Naive thymus-derived CD8-positive, alpha-beta T cell (primary cell): Measurements from ENCODE around the gene RPP14. TPM values are rescaled to one million over a fixed set of nuclear protein-coding genes. Genes with fewer than 3 reads are reported as not detected.

Experiments used
- ATAC-seq, 2 donors: fragments of 150-1000 bp; cut with Tn5 transposase in 1 of 2; sonication (Bioruptor Pico), chemical (Tn5 transposase) in 1 of 2; 1 replicate in 1 of 2; 2 replicates in 1 of 2; pipeline ENCODE4 v1.10.0; 2021; ENCODE audit warnings: mild to moderate bottlenecking in 2 of 2, moderate library complexity in 2 of 2
- POLR2A ChIA-PET: fragments of 350-600 bp; sonication (Branson Sonifier 250); formaldehyde crosslinking; loops from one replicate; lab custom pipeline; 2021; ENCODE audit warnings: antibody characterized with exemption; lab: Charles Lee
- DNase-seq, 10 donors: peaks; one replicate each; pipeline versions ENCODE4 v3.0.0 to v3.0.0-alpha.2; 2020 to 2022
- H3K27ac Mint-ChIP-seq, 10 donors: one replicate each; pipeline ENCODE4 v1.8.0; 2020 to 2022; ENCODE audit warnings: mild to moderate bottlenecking in 10 of 10, mixed read lengths in 10 of 10, moderate library complexity in 4 of 10, inconsistent platforms in 1 of 10
- H3K27me3 Mint-ChIP-seq, 5 donors: one replicate each; pipeline ENCODE4 v1.8.0; 2021 to 2022; ENCODE audit warnings: mixed read lengths in 5 of 5
- H3K36me3 Mint-ChIP-seq, 3 donors: one replicate each; pipeline ENCODE4 v1.8.0; 2020 to 2022; ENCODE audit warnings: mixed read lengths in 3 of 3, mild to moderate bottlenecking in 2 of 3, inconsistent platforms in 1 of 3
- H3K4me1 Mint-ChIP-seq, 4 donors: one replicate each; pipeline ENCODE4 v1.8.0; 2021 to 2022; ENCODE audit warnings: mixed read lengths in 4 of 4
- H3K4me3 Mint-ChIP-seq, 10 donors: one replicate each; pipeline ENCODE4 v1.8.0; 2020 to 2022; ENCODE audit warnings: mild to moderate bottlenecking in 10 of 10, mixed read lengths in 10 of 10, moderate library complexity in 6 of 10, inconsistent platforms in 1 of 10
- H3K9me3 Mint-ChIP-seq, 9 donors: one replicate each; pipeline ENCODE4 v1.8.0; 2020 to 2022; ENCODE audit warnings: mixed read lengths in 9 of 9, mild to moderate bottlenecking in 3 of 9, inconsistent platforms in 1 of 9, moderate library complexity in 1 of 9
- polyA plus RNA-seq, 3 donors: library from polyadenylated mRNA; unstranded; fragments of 300-500 nt; fragmentation: Illumina TruSeq; gene quantifications; one replicate each; pipeline ENCODE4 v1.2.3, GENCODE V29; 2021
- total RNA-seq, 8 experiments: library from RNA in 2 of 8; stranded (reverse) in 2 of 8; gene quantifications; one replicate each; pipeline ENCODE4 v1.2.3 and lab custom pipeline; 2021 to 2026

Gene RPP14
- total and polyA plus RNA-seq, 5 experiments from 2014 or later, result 7.5 to 20.4 (median 8.5) TPM

DNA sequence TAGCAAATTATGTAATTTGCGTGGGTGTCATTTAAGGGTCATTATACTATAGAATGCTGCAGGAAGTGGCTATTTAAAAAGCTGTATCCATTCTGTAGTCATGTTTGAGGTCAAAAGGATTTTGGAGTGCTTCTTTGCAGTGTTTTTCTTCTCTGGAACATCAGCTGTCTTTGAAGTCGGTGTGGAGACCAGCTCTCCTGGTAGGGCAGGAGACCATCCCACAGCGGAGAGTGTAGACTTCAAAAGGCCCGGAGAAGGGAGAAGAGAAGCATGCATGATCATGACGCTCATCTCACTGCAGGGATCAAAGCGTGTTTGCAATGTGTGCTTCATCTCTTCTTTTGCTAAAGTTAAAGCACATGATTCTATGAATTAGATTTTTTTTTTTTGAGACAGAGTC, 46.6 kb downstream of the RPP14 start:
- Mint-ChIP-seq H3K4me3 (peak overlapping the region in 4 of 10 donors; percentile 4 to 63 (median 12)), H3K36me3 (peaks cover 0 to 8% (median 7%) of the 10 kb centered on the region in 3 donors), H3K27me3 (no peaks in the 10 kb centered on the region), H3K4me1 (peaks cover 21 to 93% (median 45%) of the 10 kb centered on the region in 4 donors), H3K9me3 (no peaks in the 10 kb centered on the region), H3K27ac (peak overlapping the region in 3 of 10 donors; percentile 42 to 55 (median 50))
- POLR2A ChIA-PET, result interaction anchor here (1.1 kb wide), 1 partner anchor 14 kb away, joined by 3 read pairs; no protein-coding TSS in a partner anchor
- no peak for DNase-seq
- ATAC-seq, result no peak

- Mint-ChIP-seq H3K36me3 (peaks cover 0 to 8% (median 1%) of the 10 kb centered on the region in 3 donors), H3K27me3 (no peaks in the 10 kb centered on the region), H3K27ac (peak overlapping the region in 9 of 10 donors; percentile 45 to 91 (median 63)), H3K4me1 (peaks cover 21 to 93% (median 43%) of the 10 kb centered on the region in 4 donors), H3K9me3 (no peaks in the 10 kb centered on the region), H3K4me3 (peak overlapping the region in 9 of 10 donors; percentile 9 to 89 (median 62))
- ATAC-seq, result peak; percentile 78 to 91
- POLR2A ChIA-PET, result interaction anchor here (0.5 to 1.4 kb wide), 4 partner anchors 46 to 158 kb away, joined by 3 to 4 read pairs (median 4); partner anchors contain the start of genes HTD2 and RPP14
- peak in 6 of 10 donors; percentile 5 to 61 (median 26) for DNase-seq
These were observed 47.9 kb downstream of the RPP14 start for GRCh38 chr3:58353722-58354553.

DNA sequence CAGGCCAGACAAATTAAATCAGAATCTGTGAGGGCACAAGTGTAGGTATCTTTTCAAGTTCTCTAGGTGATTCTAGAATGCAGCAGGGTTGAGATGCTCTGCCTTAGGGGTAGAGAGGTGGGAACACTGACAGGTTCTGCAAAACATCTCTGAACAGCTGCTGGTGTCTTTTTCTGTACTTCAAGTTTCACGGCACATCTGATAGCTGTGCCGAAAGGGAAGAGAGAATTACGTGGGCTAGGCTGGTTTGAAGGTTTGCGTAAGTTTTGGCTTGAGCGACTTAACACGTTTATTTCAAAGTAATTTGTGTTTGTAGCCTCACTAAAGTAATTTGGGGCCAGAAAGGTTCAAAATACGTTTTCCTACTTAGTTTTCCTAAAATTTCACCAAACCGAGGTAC, 49.1 kb downstream of the RPP14 start:
- no peaks in the 10 kb centered on the region for H3K9me3 Mint-ChIP-seq
- no peaks in the 10 kb centered on the region for H3K27me3 Mint-ChIP-seq
- H3K36me3 Mint-ChIP-seq, result peaks cover 0 to 8% (median 3%) of the 10 kb centered on the region in 3 donors
- H3K4me3 Mint-ChIP-seq, result peak overlapping the region in 2 of 10 donors; percentile 31 to 64
- ATAC-seq (no peak), DNase-seq (no peak)
- POLR2A ChIA-PET, result no interaction called here
- H3K4me1 Mint-ChIP-seq, result peaks cover 19 to 82% (median 34%) of the 10 kb centered on the region in 4 donors
- H3K27ac Mint-ChIP-seq, result no peak overlapping the region

DNA sequence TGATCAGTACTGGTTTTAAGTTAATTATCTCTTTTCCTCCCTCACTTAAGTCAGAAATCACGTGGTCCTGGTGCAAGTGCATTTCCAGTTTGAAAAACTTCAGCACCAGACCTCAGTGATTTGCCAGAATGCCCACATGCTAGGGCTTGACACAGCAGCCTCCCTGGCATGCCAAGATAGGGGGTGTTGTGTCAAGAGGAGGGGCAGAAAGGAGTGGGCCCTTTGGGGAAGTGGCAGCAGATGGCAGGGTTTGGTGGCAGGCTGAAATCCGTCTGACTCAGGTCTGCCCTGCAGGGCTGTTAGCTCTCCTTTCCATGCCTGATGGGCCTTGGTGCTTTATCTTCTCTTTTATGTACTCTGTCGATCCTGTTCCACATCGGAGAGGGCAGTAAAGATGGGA, 50.0 kb downstream of the RPP14 start:
- Mint-ChIP-seq H3K4me1 (peaks cover 15 to 73% (median 26%) of the 10 kb centered on the region in 4 donors), H3K36me3 (peaks cover 0 to 8% (median 3%) of the 10 kb centered on the region in 3 donors)
- POLR2A ChIA-PET, result no interaction called here

DNA sequence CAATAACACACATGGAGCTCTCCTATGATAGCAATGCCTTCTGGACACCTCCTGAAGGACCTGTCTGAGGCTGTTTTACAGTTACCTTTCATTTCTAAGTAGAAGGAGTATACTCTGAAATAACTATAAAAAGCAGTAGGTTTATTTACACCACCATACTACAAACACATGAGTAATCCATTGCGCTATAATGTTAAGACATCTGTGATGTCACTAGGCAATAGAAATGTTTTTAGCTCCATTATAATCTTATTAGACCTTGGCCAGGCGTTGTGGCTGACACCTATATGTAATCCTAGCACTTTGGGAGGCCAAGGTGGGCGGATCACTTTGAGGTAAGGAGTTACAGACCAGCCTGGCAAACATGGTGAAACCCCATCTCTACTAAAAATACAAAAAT, 51.4 kb downstream of the RPP14 start:
- no peaks in the 10 kb centered on the region for H3K9me3 Mint-ChIP-seq
- POLR2A ChIA-PET, result interaction anchor here (0.7 kb wide), 1 partner anchor 275 kb away, joined by 4 read pairs; no protein-coding TSS in a partner anchor
- peaks cover 11 to 72% (median 28%) of the 10 kb centered on the region in 4 donors for H3K4me1 Mint-ChIP-seq
- no peaks in the 10 kb centered on the region for H3K27me3 Mint-ChIP-seq
- ATAC-seq (no peak), DNase-seq (no peak)
- H3K27ac Mint-ChIP-seq, result peak overlapping the region in 2 of 10 donors; percentile 22 to 51
- H3K36me3 Mint-ChIP-seq, result peaks cover 0 to 8% (median 3%) of the 10 kb centered on the region in 3 donors
- peak overlapping the region in 1 of 10 donors; percentile 52 for H3K4me3 Mint-ChIP-seq

More for the DNA sequence above, 50.0 kb downstream of the RPP14 start:
- H3K27me3 Mint-ChIP-seq, result no peaks in the 10 kb centered on the region
- peak overlapping the region in 1 of 10 donors; percentile 61 for H3K4me3 Mint-ChIP-seq
- peak overlapping the region in 2 of 10 donors; percentile 51 to 70 for H3K27ac Mint-ChIP-seq
- ATAC-seq, result peak in 1 of 2 donors; percentile 45
- no peak for DNase-seq
- H3K9me3 Mint-ChIP-seq, result no peaks in the 10 kb centered on the region

DNA sequence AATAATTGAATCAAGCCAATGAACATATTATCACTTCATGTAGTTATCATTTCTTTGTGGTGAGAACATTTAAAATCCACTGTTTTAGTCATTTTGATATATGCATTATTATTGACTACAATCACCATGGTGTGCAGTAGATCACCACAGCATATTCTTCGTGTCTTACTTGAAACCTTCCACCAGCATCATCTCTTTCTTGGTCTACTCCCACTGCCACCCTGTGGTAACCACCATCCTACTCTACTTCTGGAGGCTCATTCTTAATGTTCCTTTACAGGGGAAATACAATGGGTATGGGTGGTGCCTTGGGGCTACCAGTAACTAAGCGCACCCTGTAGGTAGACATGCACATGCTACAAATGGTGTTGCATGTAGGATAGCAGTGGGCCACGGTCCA, 52.0 kb downstream of the RPP14 start:
- DNase-seq, result no peak
- peaks cover 0 to 4% (median 2%) of the 10 kb centered on the region in 3 donors for H3K36me3 Mint-ChIP-seq
- H3K27ac Mint-ChIP-seq, result peak overlapping the region in 1 of 10 donors; percentile 38
- ATAC-seq, result no peak
- H3K4me1 Mint-ChIP-seq, result peaks cover 10 to 67% (median 25%) of the 10 kb centered on the region in 4 donors
- no peaks in the 10 kb centered on the region for H3K9me3 Mint-ChIP-seq
- no peaks in the 10 kb centered on the region for H3K27me3 Mint-ChIP-seq
- no peak overlapping the region for H3K4me3 Mint-ChIP-seq
- POLR2A ChIA-PET, result no interaction called here

DNA sequence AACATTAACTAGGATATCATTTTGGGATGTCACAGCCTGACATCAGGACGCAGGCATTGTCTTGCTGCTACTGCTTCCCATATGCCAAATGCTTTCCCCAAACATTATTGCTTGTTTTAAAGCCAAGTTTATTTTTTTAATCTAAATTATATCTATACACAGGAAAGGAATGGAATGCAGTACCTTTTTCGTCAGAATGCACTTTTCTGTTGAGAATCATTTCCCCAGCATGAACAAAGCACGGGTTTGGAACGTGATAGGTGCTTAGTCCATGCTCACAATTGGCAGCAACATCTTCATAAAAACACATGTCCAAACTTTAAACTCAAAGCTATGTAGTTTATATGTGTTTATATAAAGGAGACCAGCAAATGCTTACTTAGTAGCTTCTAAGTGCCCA, 52.8 kb downstream of the RPP14 start:
- Mint-ChIP-seq H3K36me3 (peaks cover 0 to 3% (median 2%) of the 10 kb centered on the region in 3 donors), H3K27me3 (no peaks in the 10 kb centered on the region), H3K27ac (no peak overlapping the region), H3K4me1 (peaks cover 8 to 67% (median 24%) of the 10 kb centered on the region in 4 donors), H3K9me3 (no peaks in the 10 kb centered on the region), H3K4me3 (no peak overlapping the region)
- ATAC-seq (no peak), DNase-seq (no peak)
- POLR2A ChIA-PET, result no interaction called here

DNA sequence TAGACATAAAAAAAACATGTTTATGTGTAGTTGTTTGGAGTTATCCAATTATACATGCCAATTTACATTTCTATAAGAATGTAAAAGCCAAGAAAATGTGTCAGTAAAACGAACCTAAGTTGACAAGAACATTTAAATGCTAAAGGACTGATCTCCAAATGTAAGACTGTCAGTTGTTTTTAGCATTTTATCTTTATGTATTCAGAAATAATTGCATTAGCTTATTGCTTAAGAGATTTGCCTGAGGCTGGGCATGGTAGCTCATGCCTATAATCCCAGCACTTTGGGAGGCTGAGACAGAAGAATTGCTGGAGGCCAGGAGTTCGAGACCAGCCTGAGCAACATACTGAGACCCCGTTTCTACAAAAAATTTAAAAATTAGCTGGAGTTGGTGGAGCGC, 53.6 kb downstream of the RPP14 start:
- ATAC-seq, result no peak
- POLR2A ChIA-PET, result no interaction called here
- Mint-ChIP-seq H3K4me1 (peaks cover 5 to 66% (median 22%) of the 10 kb centered on the region in 4 donors), H3K9me3 (no peaks in the 10 kb centered on the region), H3K27me3 (no peaks in the 10 kb centered on the region), H3K27ac (no peak overlapping the region), H3K36me3 (peaks cover 0 to 2% (median 0%) of the 10 kb centered on the region in 3 donors), H3K4me3 (no peak overlapping the region)
- DNase-seq, result no peak

GRCh38 chr3:58361866-58362265, 55.8 kb downstream of the RPP14 start:
- no peak overlapping the region for H3K4me3 Mint-ChIP-seq
- DNase-seq (no peak), ATAC-seq (no peak)
- no peaks in the 10 kb centered on the region for H3K27me3 Mint-ChIP-seq
- H3K36me3 Mint-ChIP-seq, result peaks cover 0 to 8% (median 0%) of the 10 kb centered on the region in 3 donors
- no peaks in the 10 kb centered on the region for H3K9me3 Mint-ChIP-seq
- no peak overlapping the region for H3K27ac Mint-ChIP-seq
- POLR2A ChIA-PET, result no interaction called here
- peaks cover 14 to 67% (median 31%) of the 10 kb centered on the region in 4 donors for H3K4me1 Mint-ChIP-seq

DNA sequence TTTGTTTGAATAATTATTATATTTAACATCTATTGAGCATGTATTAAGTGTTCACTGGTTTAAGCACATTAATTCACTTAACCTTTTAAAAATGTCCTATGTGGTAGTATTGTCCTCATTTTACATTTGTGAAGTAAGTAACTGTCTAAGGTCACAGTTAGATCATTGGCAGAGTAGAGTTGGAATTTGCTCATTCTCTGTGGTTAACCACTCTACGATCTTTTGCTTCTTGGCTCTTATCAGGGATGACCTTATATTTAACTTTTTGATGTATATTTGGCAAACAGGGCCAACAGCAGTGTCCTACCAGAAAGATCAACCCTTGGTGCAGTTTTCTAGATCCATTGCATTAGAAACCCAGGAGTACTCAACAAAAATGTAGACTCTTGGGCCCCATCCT, 60.7 kb downstream of the RPP14 start:
- Mint-ChIP-seq H3K36me3 (peaks cover 0 to 25% (median 21%) of the 10 kb centered on the region in 3 donors), H3K9me3 (no peaks in the 10 kb centered on the region), H3K4me3 (no peak overlapping the region), H3K27ac (no peak overlapping the region), H3K27me3 (no peaks in the 10 kb centered on the region), H3K4me1 (peaks cover 12 to 43% (median 25%) of the 10 kb centered on the region in 4 donors)
- POLR2A ChIA-PET, result no interaction called here
- ATAC-seq, result no peak
- no peak for DNase-seq

DNA sequence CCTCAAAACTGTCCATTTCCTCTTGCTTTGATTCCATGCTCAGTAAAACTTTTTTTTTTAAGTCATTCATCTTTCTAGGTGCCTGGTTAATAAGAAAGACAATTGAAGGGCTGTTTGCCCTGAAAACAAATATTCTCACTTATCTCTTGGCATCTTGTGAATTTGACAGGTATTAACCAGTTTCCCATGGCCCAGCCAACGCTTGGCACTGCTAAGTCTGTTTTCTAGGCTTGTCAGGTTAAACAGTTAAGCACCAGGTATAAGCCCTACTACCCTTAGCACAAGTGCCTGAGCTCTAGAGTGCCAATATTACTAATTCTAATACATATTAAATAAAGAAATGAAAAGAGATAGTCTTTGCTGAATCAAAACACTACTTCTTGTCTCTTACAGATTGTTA, 63.0 kb downstream of the RPP14 start:
- Mint-ChIP-seq H3K27me3 (no peaks in the 10 kb centered on the region), H3K4me3 (no peak overlapping the region), H3K36me3 (peaks cover 0 to 32% (median 21%) of the 10 kb centered on the region in 3 donors), H3K27ac (no peak overlapping the region), H3K9me3 (no peaks in the 10 kb centered on the region), H3K4me1 (peaks cover 10 to 27% (median 15%) of the 10 kb centered on the region in 4 donors)
- DNase-seq, result no peak
- ATAC-seq, result no peak
- POLR2A ChIA-PET, result no interaction called here
